ENCODE data around the gene PLTP.

GRCh38 chr20:45904583-45905504, 7.1 kb downstream of the PLTP start:
- TF ChIP-seq NR2F6 (IDR thresholded peaks at IDR 0.05) (no peak), NR2F6 (CRISPR knock-in tag; IDR thresholded peaks at IDR 0.05) (no peak), ZNF644 (CRISPR knock-in tag; IDR thresholded peaks at IDR 0.05; ENCODE audit: low read depth) (no peak), TP53 (CRISPR knock-in tag; conservative IDR thresholded peaks at IDR 0.05) (no peak), HNRNPK (IDR thresholded peaks at IDR 0.05; ENCODE audit: low read depth, low read length, poor library complexity, severe bottlenecking) (no peak), MYNN (CRISPR knock-in tag; IDR thresholded peaks at IDR 0.05; ENCODE audit: low read depth) (no peak), USF2 (IDR thresholded peaks at IDR 0.05; ENCODE audit: low read depth, low read length) (no peak), USF2 (CRISPR knock-in tag; IDR thresholded peaks at IDR 0.05; ENCODE audit: borderline replicate concordance) (no peak), ZZZ3 (CRISPR knock-in tag; IDR thresholded peaks at IDR 0.05; ENCODE audit: borderline replicate concordance) (no peak)

All from HepG2 (cell line).